ENCODE measurements around the gene ELAVL1. TPM values are rescaled to one million over a fixed set of nuclear protein-coding genes. Genes with fewer than 3 reads are reported as not detected.
"Not testable (repeated sequence)": the region's sequence is repeated elsewhere in the genome, so short reads cannot be mapped to it uniquely, and the experiment has no call there.

Gene ELAVL1
- total RNA-seq, 1 experiment from 2014 or later: 114 TPM

GRCh38 chr19:7970716-7971448 is 34.6 kb downstream of the ELAVL1 start:
- DNase-seq (ENCODE audit: low read depth): peak; percentile 32

GRCh38 chr19:7969555-7969939 is 35.9 kb downstream of the ELAVL1 start:
- DNase-seq (ENCODE audit: low read depth): no peak

- DNase-seq (ENCODE audit: low read depth): no peak
Observed at GRCh38 chr19:7968796-7969554, 36.5 kb downstream of the ELAVL1 start.

- no peak for DNase-seq (ENCODE audit: low read depth)
Observed at GRCh38 chr19:7968008-7968795, 37.2 kb downstream of the ELAVL1 start.

GRCh38 chr19:7965921-7966665 is 39.3 kb downstream of the ELAVL1 start:
- DNase-seq (ENCODE audit: low read depth): no peak

GRCh38 chr19:7965259-7965841 is 40.1 kb downstream of the ELAVL1 start:
- no peak for DNase-seq (ENCODE audit: low read depth)

GRCh38 chr19:7963566-7963965 is 41.9 kb downstream of the ELAVL1 start:
- no peak for DNase-seq (ENCODE audit: low read depth)

GRCh38 chr19:7962644-7963268 is 42.7 kb downstream of the ELAVL1 start:
- DNase-seq (ENCODE audit: low read depth): no peak

- no peak for DNase-seq (ENCODE audit: low read depth)
Observed at GRCh38 chr19:7961920-7962626, 43.4 kb downstream of the ELAVL1 start.

- not testable (repeated sequence) for DNase-seq (ENCODE audit: low read depth)
Observed at GRCh38 chr19:7961082-7961481, 44.4 kb downstream of the ELAVL1 start.

GRCh38 chr19:7959211-7959610 is 46.2 kb downstream of the ELAVL1 start:
- DNase-seq (ENCODE audit: low read depth): no peak

- DNase-seq (ENCODE audit: low read depth): no peak
Observed at GRCh38 chr19:7955696-7956095, 49.7 kb downstream of the ELAVL1 start.

- DNase-seq (ENCODE audit: low read depth): no peak
Observed at GRCh38 chr19:7953576-7953975, 51.9 kb downstream of the ELAVL1 start.

- peak; percentile 30 for DNase-seq (ENCODE audit: low read depth)
Observed at GRCh38 chr19:7953060-7953459, 52.4 kb downstream of the ELAVL1 start.

GRCh38 chr19:7947939-7948338 is 57.5 kb downstream of the ELAVL1 start:
- peak; percentile 27 for DNase-seq (ENCODE audit: low read depth)

- DNase-seq (ENCODE audit: low read depth): peak; percentile 81
Observed at GRCh38 chr19:7944177-7944761, 61.2 kb downstream of the ELAVL1 start.

- peak; percentile 99 for DNase-seq (ENCODE audit: low read depth)
Observed at GRCh38 chr19:7943444-7944176, 61.8 kb downstream of the ELAVL1 start, which contains the start of gene TIMM44. Gene TIMM44 (minus strand): TSS chr19:7943666. CDS start chr19:7943651, 15 bp downstream.

GRCh38 chr19:7942981-7943443 is 62.4 kb downstream of the ELAVL1 start:
- no peak for DNase-seq (ENCODE audit: low read depth)
